ENCODE results near the gene AADACL4. TPM values are rescaled to one million over a fixed set of nuclear protein-coding genes. Genes with fewer than 3 reads are reported as not detected.

Gene AADACL4
- total and polyA plus RNA-seq, 9 of the 15 experiments (the other 6 are each of a cell fraction or from before 2014, with no cell fraction given) = not detected

GRCh38 chr1:12619792-12620487 lies 23.9 kb upstream of the AADACL4 start (continued):
- TF ChIP-seq ZNF274 (IDR thresholded peaks at IDR 0.05; ENCODE audit: borderline replicate concordance, low read depth, low read length) (no peak), JUND (IDR thresholded peaks at IDR 0.05; ENCODE audit: borderline replicate concordance, low read depth, low read length) (peak; percentile 70), JUND (tag; IDR thresholded peaks at IDR 0.05; ENCODE audit: borderline replicate concordance, low read depth, low read length) (peak; percentile 36; the same call in 1 of the 3 replicates), SRSF3 (IDR thresholded peaks at IDR 0.05; ENCODE audit: insufficient read depth, low read length) (no peak), ZBTB17 (CRISPR knock-in tag; IDR thresholded peaks at IDR 0.05) (no peak), TAF7 (tag; IDR thresholded peaks at IDR 0.05) (no peak), HEY1 (CRISPR knock-in tag; IDR thresholded peaks at IDR 0.05; ENCODE audit: borderline replicate concordance) (no peak), MYC (IDR thresholded peaks at IDR 0.05; ENCODE audit: low read depth, low read length) (peak; percentile 56; the same call in 1 of the 2 replicates), MYC (CRISPR knock-in tag; IDR thresholded peaks at IDR 0.05; ENCODE audit: borderline replicate concordance, low read depth) (no peak), SRF (CRISPR knock-in tag; IDR thresholded peaks at IDR 0.05) (no peak), ZFP1 (CRISPR knock-in tag; IDR thresholded peaks at IDR 0.05) (no peak), MCM3 (IDR thresholded peaks at IDR 0.05) (no peak), ZBTB9 (CRISPR knock-in tag; IDR thresholded peaks at IDR 0.05) (no peak), ZNF408 (CRISPR knock-in tag; IDR thresholded peaks at IDR 0.05; ENCODE audit: low read depth) (no peak), NR0B1 (IDR thresholded peaks at IDR 0.05; ENCODE audit: partially characterized antibody) (no peak), E2F8 (IDR thresholded peaks at IDR 0.05; ENCODE audit: low read depth, partially characterized antibody) (no peak), BCL6 (CRISPR knock-in tag; IDR thresholded peaks at IDR 0.05) (no peak), SAFB2 (IDR thresholded peaks at IDR 0.05; ENCODE audit: borderline replicate concordance, low read depth, low read length, severe bottlenecking) (no peak), DMBX1 (CRISPR knock-in tag; IDR thresholded peaks at IDR 0.05; ENCODE audit: borderline replicate concordance) (no peak), ZNF311 (CRISPR knock-in tag; IDR thresholded peaks at IDR 0.05) (no peak), SAFB (IDR thresholded peaks at IDR 0.05; ENCODE audit: borderline replicate concordance, low read depth, low read length) (no peak), MEF2D (tag; conservative IDR thresholded peaks at IDR 0.05; ENCODE audit: low read depth) (no peak), RBM15 (IDR thresholded peaks at IDR 0.05; ENCODE audit: insufficient read depth, low read length) (no peak), CSDE1 (IDR thresholded peaks at IDR 0.05) (no peak), GATA2 (CRISPR knock-in tag; IDR thresholded peaks at IDR 0.05) (no peak)

Data from K562 (cell line).